Sigmoid colon (tissue), 4 donors: Measurements from ENCODE around the gene AGBL1.

Experiments used
- CTCF ChIP-seq, 4 experiments: fragments of 450-650 bp in 3 of 4; fragments of 200-600 bp in 1 of 4; IDR thresholded peaks; one replicate each; pipeline ENCODE4 v1.5.1; 2016 to 2019; ENCODE audit warnings: antibody characterized with exemption in 4 of 4, mild to moderate bottlenecking in 3 of 4, moderate library complexity in 2 of 4
- POLR2A ChIP-seq, 2 donors: fragments of 450-650 bp; IDR thresholded peaks; one replicate each; pipeline ENCODE4 v1.6.1; 2016; ENCODE audit warnings: antibody characterized with exemption in 2 of 2, mild to moderate bottlenecking in 2 of 2, moderate library complexity in 2 of 2
- POLR2AphosphoS5 ChIP-seq, 4 donors: sonication (generic); formaldehyde crosslinking; IDR thresholded peaks; one replicate each; pipeline ENCODE4 v1.6.1; 2017; ENCODE audit warnings: antibody characterized with exemption in 4 of 4

DNA sequence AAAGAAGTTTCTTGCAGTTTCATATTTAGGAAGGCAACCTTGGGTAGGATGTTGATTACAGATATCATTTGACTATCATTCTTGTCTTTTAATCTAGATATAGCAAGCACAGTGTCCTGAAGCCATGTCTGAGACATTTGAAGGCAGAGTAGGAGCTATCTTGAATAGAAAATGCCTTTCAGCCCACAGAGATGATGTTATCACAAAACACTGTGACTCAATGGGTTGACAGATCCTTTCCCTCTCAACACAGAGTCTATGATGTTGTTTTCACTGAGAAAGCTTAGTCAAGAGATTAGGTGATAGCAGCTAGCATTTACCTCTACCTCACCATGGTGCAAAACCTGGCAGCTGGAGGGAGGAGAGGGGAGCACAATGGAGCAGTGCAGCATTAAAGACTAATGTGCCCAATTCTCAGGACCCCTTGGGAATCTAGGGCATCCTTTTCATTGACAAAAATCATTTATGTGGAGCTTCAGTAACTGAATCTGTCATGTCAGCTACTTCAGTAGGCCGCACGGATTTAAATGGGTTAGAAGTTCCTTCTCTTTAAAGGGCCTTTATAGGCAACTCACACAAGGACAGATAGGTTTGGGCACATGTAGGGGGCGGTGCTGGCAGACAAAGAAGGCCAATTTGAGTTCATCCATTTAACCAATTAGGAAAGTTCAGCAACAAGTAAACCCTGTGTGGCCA lies 121.8 kb downstream of the AGBL1 start:
- TF ChIP-seq CTCF (IDR thresholded peaks at IDR 0.05) (no peak), POLR2A (IDR thresholded peaks at IDR 0.05) (no peak), POLR2AphosphoS5 (IDR thresholded peaks at IDR 0.05) (no peak)
